Ascending aorta (tissue), 2 donors: Measurements from ENCODE around the gene KRT35. TPM values are rescaled to one million over a fixed set of nuclear protein-coding genes. Genes with fewer than 3 reads are reported as not detected.

Source experiments
- DNase-seq, 2 donors: peaks; one replicate each; pipeline ENCODE4 v3.0.0-alpha.2; 2019; ENCODE audit warnings: low spot score in 2 of 2
- H3K27ac ChIP-seq, 2 donors: fragments of 200-600 bp; sonication (generic); one replicate each; pipeline ENCODE4 v1.5.1; 2016 to 2017; ENCODE audit warnings: mild to moderate bottlenecking in 1 of 2
- H3K27me3 ChIP-seq: fragments of 200-600 bp; sonication (generic); one replicate; pipeline ENCODE4 v1.5.1; 2017
- H3K36me3 ChIP-seq, 2 donors: fragments of 200-600 bp; sonication (generic); one replicate each; pipeline ENCODE4 v1.5.1; 2016
- H3K4me1 ChIP-seq, 2 donors: fragments of 200-600 bp; sonication (generic); one replicate each; pipeline ENCODE4 v1.5.1; 2016 to 2017; ENCODE audit warnings: mild to moderate bottlenecking in 1 of 2
- H3K4me3 ChIP-seq, 2 donors: fragments of 200-600 bp; sonication (generic); one replicate each; pipeline ENCODE4 v1.5.1; 2016 to 2017; ENCODE audit warnings: mild to moderate bottlenecking in 1 of 2
- H3K9me3 ChIP-seq, 2 donors: fragments of 200-600 bp; sonication (generic); one replicate each; pipeline ENCODE4 v1.5.1; 2016
- CTCF ChIP-seq, 3 experiments: fragments of 200-600 bp in 2 of 3; fragments of 450-650 bp in 1 of 3; sonication (generic) in 2 of 3; IDR thresholded peaks; one replicate each; pipeline ENCODE4 v1.5.1; 2016 to 2019; ENCODE audit warnings: antibody characterized with exemption in 3 of 3, mild to moderate bottlenecking in 1 of 3, moderate library complexity in 1 of 3
- intact Hi-C: fragments of 100-400 bp; cut with DNase I; formaldehyde crosslinking; loops from one replicate; pipeline ENCODE4 v1.15.1; 2023
- total RNA-seq: library from RNA; depleted of rRNA; stranded (reverse); fragments of >200 nt; gene quantifications from one replicate; pipeline ENCODE4 v1.1.0, GENCODE V29; 2016

Gene KRT35
- total RNA-seq, 1 donor from 2014 or later = not detected

- Histone ChIP-seq H3K36me3 (no peaks in the 10 kb centered on the region), H3K27ac (no peak overlapping the region), H3K9me3 (no peaks in the 10 kb centered on the region), H3K27me3 (peaks cover 15% of the 10 kb centered on the region), H3K4me3 (no peak overlapping the region), H3K4me1 (peaks cover 5 to 7% of the 10 kb centered on the region in 2 donors)
- DNase-seq = no peak
- TF ChIP-seq CTCF (IDR thresholded peaks at IDR 0.05) = no peak
- intact Hi-C loops = no loop called here
Observed at GRCh38 chr17:41524261-41524660, 43.3 kb upstream of the KRT35 start.

- DNase-seq = no peak
- peaks cover 5 to 7% of the 10 kb centered on the region in 2 donors for H3K4me1 ChIP-seq
- no peaks in the 10 kb centered on the region for H3K9me3 ChIP-seq
- intact Hi-C loops = no loop called here
- no peaks in the 10 kb centered on the region for H3K36me3 ChIP-seq
- TF ChIP-seq CTCF (IDR thresholded peaks at IDR 0.05) = no peak
- no peak overlapping the region for H3K27ac ChIP-seq
- H3K4me3 ChIP-seq = no peak overlapping the region
- peaks cover 15% of the 10 kb centered on the region for H3K27me3 ChIP-seq
Observed at GRCh38 chr17:41523787-41524186, 42.8 kb upstream of the KRT35 start.

- intact Hi-C loops = no loop called here
- Histone ChIP-seq H3K27me3 (peaks cover 14% of the 10 kb centered on the region), H3K27ac (no peak overlapping the region), H3K4me1 (peaks cover 5 to 7% of the 10 kb centered on the region in 2 donors), H3K9me3 (no peaks in the 10 kb centered on the region), H3K4me3 (no peak overlapping the region), H3K36me3 (no peaks in the 10 kb centered on the region)
- no peak for TF ChIP-seq CTCF (IDR thresholded peaks at IDR 0.05)
- DNase-seq = no peak
Observed at GRCh38 chr17:41523225-41523593, 42.3 kb upstream of the KRT35 start.

GRCh38 chr17:41522301-41523224 is 41.6 kb upstream of the KRT35 start:
- Histone ChIP-seq H3K27ac (no peak overlapping the region), H3K4me3 (no peak overlapping the region), H3K27me3 (peaks cover 7% of the 10 kb centered on the region), H3K36me3 (no peaks in the 10 kb centered on the region), H3K9me3 (no peaks in the 10 kb centered on the region), H3K4me1 (peaks cover 0 to 1% of the 10 kb centered on the region in 2 donors)
- TF ChIP-seq CTCF (IDR thresholded peaks at IDR 0.05) = no peak
- no peak for DNase-seq
- intact Hi-C loops = no loop called here

GRCh38 chr17:41521574-41522261 is 40.8 kb upstream of the KRT35 start:
- H3K9me3 ChIP-seq = no peaks in the 10 kb centered on the region
- no peak for DNase-seq
- H3K27me3 ChIP-seq = no peaks in the 10 kb centered on the region
- H3K4me1 ChIP-seq = no peaks in the 10 kb centered on the region
- H3K27ac ChIP-seq = no peak overlapping the region
- TF ChIP-seq CTCF (IDR thresholded peaks at IDR 0.05) = no peak
- H3K4me3 ChIP-seq = no peak overlapping the region
- H3K36me3 ChIP-seq = no peaks in the 10 kb centered on the region
- intact Hi-C loops = no loop called here
